H1 (cell line): ENCODE data around the gene CUBN.
A peak's percentile ranks its signal among the peaks of the same experiment; 100 is the strongest.

Experiments used
- EP300 ChIP-seq, 2 experiments: IDR thresholded peaks; 1 replicate in 1 of 2; 2 replicates in 1 of 2; pipeline ENCODE4 v1.6.1; 2011 to 2012; ENCODE audit warnings: low read depth in 2 of 2, low read length in 2 of 2, mild to moderate bottlenecking in 2 of 2, borderline replicate concordance in 1 of 2, inconsistent platforms in 1 of 2, moderate library complexity in 1 of 2
- EZH2 ChIP-seq: fragments of 200-600 bp; sonication (generic); IDR thresholded peaks from 2 replicates; pipeline ENCODE4 v1.7.1; 2012; ENCODE audit warnings: low read depth, mild to moderate bottlenecking, moderate library complexity, low read length, inconsistent platforms; ENCODE audit not compliant: severe bottlenecking
- GABPA ChIP-seq: IDR thresholded peaks from 2 replicates; pipeline ENCODE4 v1.6.1; 2011; ENCODE audit warnings: mild to moderate bottlenecking, low read length, moderate library complexity, borderline replicate concordance; ENCODE audit not compliant: insufficient read depth
- JUN ChIP-seq: IDR thresholded peaks from 2 replicates; pipeline ENCODE4 v1.6.1; 2011; ENCODE audit warnings: low read depth, mild to moderate bottlenecking, improper control_type of control experiment, low read length
- JUND ChIP-seq: IDR thresholded peaks from 2 replicates; pipeline ENCODE4 v1.6.1; 2011; ENCODE audit warnings: mild to moderate bottlenecking, improper control_type of control experiment, low read length
- PHF8 ChIP-seq: fragments of 200-600 bp; sonication (generic); conservative IDR thresholded peaks from 2 replicates; pipeline ENCODE4 v1.7.1; 2012; ENCODE audit warnings: low read depth, mild to moderate bottlenecking, inconsistent platforms, low read length, moderate library complexity
- POLR2A ChIP-seq, 2 experiments: IDR thresholded peaks; 1 replicate in 1 of 2; 2 replicates in 1 of 2; pipeline ENCODE4 v1.6.1; 2011; ENCODE audit warnings: low read depth in 2 of 2, low read length in 2 of 2, mild to moderate bottlenecking in 2 of 2; ENCODE audit errors: control extremely low read depth in 1 of 2
- POLR2AphosphoS5 ChIP-seq: IDR thresholded peaks from 2 replicates; pipeline ENCODE4 v1.6.1; 2011; ENCODE audit warnings: low read depth, low read length
- RAD21 ChIP-seq, 2 experiments: IDR thresholded peaks in 1 of 2; conservative IDR thresholded peaks in 1 of 2; 2 replicates each; pipeline ENCODE4 v1.6.1; 2011; ENCODE audit warnings: low read depth in 2 of 2, low read length in 2 of 2, improper control_type of control experiment in 1 of 2, inconsistent platforms in 1 of 2, mild to moderate bottlenecking in 1 of 2, moderate library complexity in 1 of 2
- ZNF274 ChIP-seq: IDR thresholded peaks from 2 replicates; pipeline ENCODE4 v1.7.0; 2012; ENCODE audit warnings: low read length, borderline replicate concordance; ENCODE audit errors: extremely low read depth
- TF ChIP-seq, protein P1 (sequence below), 3 experiments: IDR thresholded peaks; 1 replicate in 2 of 3; 2 replicates in 1 of 3; pipeline versions ENCODE4 v1.5.1 to v1.6.1; 2011; ENCODE audit warnings: low read length in 3 of 3, mild to moderate bottlenecking in 3 of 3, inconsistent platforms in 2 of 3, low read depth in 1 of 3, moderate library complexity in 1 of 3; ENCODE audit not compliant: insufficient read depth in 1 of 3; ENCODE audit errors: control extremely low read depth in 1 of 3

DNA sequence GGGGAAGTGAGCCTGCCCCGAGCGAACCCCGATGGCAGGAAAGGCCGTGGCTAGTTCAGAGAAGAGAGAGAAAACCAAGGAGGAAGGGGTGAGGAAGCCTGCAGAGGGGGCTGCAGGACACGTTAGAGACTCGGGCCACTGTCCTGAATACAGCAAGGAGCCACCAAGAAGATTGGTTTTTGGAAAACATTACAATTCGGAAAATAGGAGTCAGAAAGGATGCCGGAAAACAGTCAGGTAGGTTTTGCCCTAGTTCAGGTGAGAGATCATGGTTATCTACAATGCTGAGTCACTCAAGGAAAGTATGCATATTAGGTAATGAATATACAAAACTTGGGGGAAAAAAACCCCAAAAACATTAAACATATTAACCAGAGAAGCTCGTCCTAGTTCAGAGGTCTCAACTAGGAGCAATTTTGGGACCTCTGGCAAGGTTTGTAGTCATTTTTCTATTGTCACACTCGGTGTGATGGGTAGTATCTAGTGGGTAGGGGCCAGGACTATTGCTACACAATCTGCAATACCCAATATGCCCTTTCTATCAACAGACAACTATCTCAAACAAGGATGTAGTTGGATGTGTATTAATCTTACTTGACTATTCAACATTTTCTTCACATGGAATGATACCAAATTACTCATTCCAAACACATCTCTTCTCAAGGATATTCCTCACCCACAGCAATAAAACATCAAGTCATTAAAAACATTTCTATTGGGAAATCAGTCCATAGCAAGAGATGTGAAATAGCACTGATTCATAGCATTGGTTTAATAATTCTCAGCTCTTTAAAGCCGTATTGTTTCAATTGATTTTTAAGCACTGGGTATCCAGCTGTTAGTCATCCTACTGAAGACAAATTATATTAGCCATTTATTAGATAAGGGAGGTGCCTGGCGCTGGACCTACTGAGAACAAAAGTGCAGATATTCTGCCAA lies 238.0 kb downstream of the CUBN start:
- peak; percentile 99 for TF ChIP-seq POLR2AphosphoS5
- peak; percentile 92 to 94 for TF ChIP-seq RAD21 (IDR thresholded peaks at IDR 0.05 in 1 of 2, conservative IDR thresholded peaks at IDR 0.05 in 1 of 2; ENCODE audit: low read depth in 2 of 2, low read length in 2 of 2)
- no peak for TF ChIP-seq JUN
- TF ChIP-seq EZH2, result no peak
- no peak for TF ChIP-seq PHF8
- no peak for TF ChIP-seq JUND
- TF ChIP-seq POLR2A (IDR thresholded peaks at IDR 0.05; ENCODE audit: control extremely low read depth in 1 of 2, low read depth in 2 of 2, low read length in 2 of 2), result peak; percentile 95 to 99
- TF ChIP-seq ZNF274, result no peak
- no peak; the same call in 1 of the 2 replicates for TF ChIP-seq GABPA
- no peak for TF ChIP-seq EP300 (IDR thresholded peaks at IDR 0.05; ENCODE audit: borderline replicate concordance in 1 of 2, low read depth in 2 of 2, low read length in 2 of 2)
- TF ChIP-seq, protein P1, sequence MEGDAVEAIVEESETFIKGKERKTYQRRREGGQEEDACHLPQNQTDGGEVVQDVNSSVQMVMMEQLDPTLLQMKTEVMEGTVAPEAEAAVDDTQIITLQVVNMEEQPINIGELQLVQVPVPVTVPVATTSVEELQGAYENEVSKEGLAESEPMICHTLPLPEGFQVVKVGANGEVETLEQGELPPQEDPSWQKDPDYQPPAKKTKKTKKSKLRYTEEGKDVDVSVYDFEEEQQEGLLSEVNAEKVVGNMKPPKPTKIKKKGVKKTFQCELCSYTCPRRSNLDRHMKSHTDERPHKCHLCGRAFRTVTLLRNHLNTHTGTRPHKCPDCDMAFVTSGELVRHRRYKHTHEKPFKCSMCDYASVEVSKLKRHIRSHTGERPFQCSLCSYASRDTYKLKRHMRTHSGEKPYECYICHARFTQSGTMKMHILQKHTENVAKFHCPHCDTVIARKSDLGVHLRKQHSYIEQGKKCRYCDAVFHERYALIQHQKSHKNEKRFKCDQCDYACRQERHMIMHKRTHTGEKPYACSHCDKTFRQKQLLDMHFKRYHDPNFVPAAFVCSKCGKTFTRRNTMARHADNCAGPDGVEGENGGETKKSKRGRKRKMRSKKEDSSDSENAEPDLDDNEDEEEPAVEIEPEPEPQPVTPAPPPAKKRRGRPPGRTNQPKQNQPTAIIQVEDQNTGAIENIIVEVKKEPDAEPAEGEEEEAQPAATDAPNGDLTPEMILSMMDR (IDR thresholded peaks at IDR 0.05; ENCODE audit: control extremely low read depth in 1 of 3, insufficient read depth in 1 of 3, low read depth in 1 of 3, low read length in 3 of 3), result peak; percentile 63 to 76 (median 73)
